HepG2 (cell line): ENCODE data around the gene SLC5A5. TPM values are rescaled to one million over a fixed set of nuclear protein-coding genes. Genes with fewer than 3 reads are reported as not detected.

Source experiments
- AHDC1 ChIP-seq: sonication (generic); formaldehyde crosslinking; IDR thresholded peaks from 2 replicates; pipeline ENCODE4 v1.5.1; 2020; ENCODE audit warnings: mild to moderate bottlenecking, missing genetic modification reagents, borderline replicate concordance
- ATF1 ChIP-seq: IDR thresholded peaks from 2 replicates; pipeline ENCODE4 v1.6.1; 2016; ENCODE audit warnings: mild to moderate bottlenecking, control low read depth
- BHLHE40 ChIP-seq: IDR thresholded peaks from 2 replicates; pipeline ENCODE4 v1.6.1; 2011; ENCODE audit warnings: low read length, improper control_type of control experiment
- CEBPB ChIP-seq: IDR thresholded peaks from 2 replicates; pipeline ENCODE4 v1.6.1; 2011; ENCODE audit warnings: low read depth, low read length, improper control_type of control experiment, borderline replicate concordance
- FOSL2 ChIP-seq: sonication (generic); formaldehyde crosslinking; IDR thresholded peaks from 2 replicates; pipeline ENCODE4 v1.4.0; 2020; ENCODE audit warnings: missing genetic modification reagents
- HDAC2 ChIP-seq: sonication (generic); formaldehyde crosslinking; IDR thresholded peaks from 2 replicates; pipeline ENCODE4 v1.4.0; 2020; ENCODE audit warnings: missing genetic modification reagents
- ISL2 ChIP-seq: sonication (generic); formaldehyde crosslinking; IDR thresholded peaks from 2 replicates; pipeline ENCODE4 v1.5.0; 2020; ENCODE audit warnings: missing genetic modification reagents
- MIER3 ChIP-seq: IDR thresholded peaks from 2 replicates; pipeline ENCODE4 v1.6.1; 2016; ENCODE audit warnings: missing compliant biosample characterization, borderline replicate concordance
- POLR2G ChIP-seq: fragments of 200-400 bp; formaldehyde crosslinking; IDR thresholded peaks from 2 replicates; pipeline ENCODE4 v1.6.1; 2018; ENCODE audit warnings: mild to moderate bottlenecking, low read depth, low read length, moderate library complexity
- RARG ChIP-seq: sonication (generic); formaldehyde crosslinking; IDR thresholded peaks from 2 replicates; pipeline ENCODE4 v1.4.0; 2020; ENCODE audit warnings: low read depth, mild to moderate bottlenecking, missing genetic modification reagents
- SNAPC5 ChIP-seq: sonication (generic); formaldehyde crosslinking; IDR thresholded peaks from 2 replicates; pipeline ENCODE4 v1.8.1; 2023; ENCODE audit warnings: mild to moderate bottlenecking, missing genetic modification reagents, borderline replicate concordance
- THRA ChIP-seq: sonication (generic); formaldehyde crosslinking; IDR thresholded peaks from 2 replicates; pipeline ENCODE4 v1.4.0; 2020; ENCODE audit warnings: missing genetic modification reagents, borderline replicate concordance
- ZBTB39 ChIP-seq: sonication (generic); formaldehyde crosslinking; IDR thresholded peaks from 2 replicates; pipeline ENCODE4 v1.5.0; 2020; ENCODE audit warnings: missing genetic modification reagents
- ZBTB42 ChIP-seq: sonication (generic); formaldehyde crosslinking; IDR thresholded peaks from 2 replicates; pipeline ENCODE4 v1.5.0; 2020; ENCODE audit warnings: mild to moderate bottlenecking, missing genetic modification reagents
- ZNF121 ChIP-seq: sonication (generic); formaldehyde crosslinking; IDR thresholded peaks from 2 replicates; pipeline ENCODE4 v1.5.0; 2020; ENCODE audit warnings: mild to moderate bottlenecking, missing genetic modification reagents
- ZNF160 ChIP-seq: sonication (generic); formaldehyde crosslinking; IDR thresholded peaks from 2 replicates; pipeline ENCODE4 v1.8.0; 2022; ENCODE audit warnings: mild to moderate bottlenecking, inconsistent platforms, missing genetic modification reagents
- ZNF337 ChIP-seq: sonication (generic); formaldehyde crosslinking; IDR thresholded peaks from 2 replicates; pipeline ENCODE4 v1.5.1; 2020; ENCODE audit warnings: missing genetic modification reagents, low read depth, mild to moderate bottlenecking, borderline replicate concordance
- ZNF484 ChIP-seq: sonication (generic); formaldehyde crosslinking; IDR thresholded peaks from 2 replicates; pipeline ENCODE4 v1.5.1; 2020; ENCODE audit warnings: mild to moderate bottlenecking, low read depth, missing genetic modification reagents, borderline replicate concordance
- ZNF496 ChIP-seq: sonication (generic); formaldehyde crosslinking; IDR thresholded peaks from 2 replicates; pipeline ENCODE4 v1.8.1; 2023; ENCODE audit warnings: mild to moderate bottlenecking, moderate library complexity, missing genetic modification reagents; ENCODE audit not compliant: insufficient replicate concordance
- ZNF720 ChIP-seq: sonication (generic); formaldehyde crosslinking; IDR thresholded peaks from 2 replicates; pipeline ENCODE4 v1.4.0; 2020; ENCODE audit warnings: missing genetic modification reagents
- polyA plus RNA-seq, 8 experiments: library from polyadenylated mRNA; depleted of rRNA in 3 of 8; stranded (reverse) in 7 of 8; unstranded in 1 of 8; fragments of >200 nt; fragmentation: Illumina TruSeq in 4 of 8; extraction: Trizol in 4 of 8; gene quantifications; 2 replicates each; pipeline versions ENCODE4 v1.2.1 to v1.2.3, GENCODE V29; 2011 to 2016; ENCODE audit warnings: low read depth in 4 of 8, missing spikeins in 1 of 8, mixed read lengths in 1 of 8; ENCODE audit not compliant: insufficient read depth in 1 of 8
- total RNA-seq, 5 experiments: library from RNA; depleted of rRNA; stranded (reverse); fragments of >200 nt; fragmentation: Illumina TruSeq; extraction: Trizol; gene quantifications; 2 replicates each; pipeline ENCODE4 v1.2.3, GENCODE V29; 2016; ENCODE audit warnings: low read depth in 1 of 5

SLC5A5 gene
- total and polyA plus RNA-seq, 2 of the 13 experiments (the other 11 are each of a cell fraction or from before 2014, with no cell fraction given), result not detected

- peak; percentile 93; the same call in 1 of the 2 replicates for TF ChIP-seq ZNF337 (CRISPR knock-in tag)
- no peak for TF ChIP-seq ZNF720 (CRISPR knock-in tag)
- no peak for TF ChIP-seq ZBTB42 (CRISPR knock-in tag)
- TF ChIP-seq ZBTB39 (CRISPR knock-in tag), result no peak; the same call in 1 of the 2 replicates
- peak; percentile 88 for TF ChIP-seq POLR2G
- TF ChIP-seq ZNF484 (CRISPR knock-in tag), result no peak
- TF ChIP-seq ATF1 (CRISPR knock-in tag), result peak; percentile 100
- TF ChIP-seq CEBPB, result no peak
- peak; percentile 21; the same call in 1 of the 2 replicates for TF ChIP-seq HDAC2 (CRISPR knock-in tag)
- TF ChIP-seq ZNF496 (CRISPR knock-in tag), result no peak
- TF ChIP-seq RARG (CRISPR knock-in tag), result no peak
- TF ChIP-seq THRA, result peak; percentile 76; the same call in 1 of the 2 replicates
- peak; percentile 43 for TF ChIP-seq FOSL2
- TF ChIP-seq ISL2 (CRISPR knock-in tag), result peak; percentile 51; the same call in 1 of the 2 replicates
- TF ChIP-seq SNAPC5 (CRISPR knock-in tag), result no peak
- peak; percentile 45 for TF ChIP-seq ZNF160 (CRISPR knock-in tag)
- TF ChIP-seq AHDC1 (CRISPR knock-in tag), result no peak
- TF ChIP-seq ZNF121 (CRISPR knock-in tag), result peak; percentile 87
- no peak for TF ChIP-seq BHLHE40
- TF ChIP-seq MIER3 (CRISPR knock-in tag), result peak; percentile 23; the same call in 1 of the 2 replicates
Observed at GRCh38 chr19:17932485-17933338, 61.0 kb downstream of the SLC5A5 start, which contains the start of gene CCDC124 (continued).
